Neural progenitor cell (in vitro differentiated cells): ENCODE results near the gene IFT74. TPM values are rescaled to one million over a fixed set of nuclear protein-coding genes. Genes with fewer than 3 reads are reported as not detected.

Source experiments
- DNase-seq: peaks from one replicate; pipeline ENCODE4 v3.0.0-alpha.2; 2016; ENCODE audit warnings: low spot score
- H2AFZ ChIP-seq: fragments of 200-600 bp; sonication (generic); replicated peaks from 2 replicates; pipeline ENCODE4 v1.6.1; 2016; ENCODE audit warnings: antibody characterized with exemption
- H3F3A ChIP-seq: fragments of 200-600 bp; sonication (generic); 2 replicates; pipeline ENCODE4 v1.6.1; 2016; ENCODE audit warnings: antibody characterized with exemption, low read depth
- H3K27ac ChIP-seq: fragments of 200-600 bp; sonication (generic); 2 replicates; pipeline ENCODE4 v1.5.1; 2016; ENCODE audit warnings: mild to moderate bottlenecking
- H3K27me3 ChIP-seq: fragments of 200-600 bp; sonication (generic); 2 replicates; pipeline ENCODE4 v1.6.1; 2016; ENCODE audit warnings: mild to moderate bottlenecking, moderate library complexity
- H3K36me3 ChIP-seq: fragments of 200-600 bp; sonication (generic); 2 replicates; pipeline ENCODE4 v1.5.1; 2016
- H3K4me1 ChIP-seq: fragments of 200-600 bp; sonication (generic); 2 replicates; pipeline ENCODE4 v1.6.1; 2016; ENCODE audit warnings: mixed run types
- H3K4me2 ChIP-seq: fragments of 200-600 bp; sonication (generic); 2 replicates; pipeline ENCODE4 v1.6.1; 2016
- H3K4me3 ChIP-seq: fragments of 200-600 bp; sonication (generic); 2 replicates; pipeline ENCODE4 v1.5.1; 2016
- H3K79me2 ChIP-seq: fragments of 200-600 bp; sonication (generic); 2 replicates; pipeline ENCODE4 v1.6.1; 2016; ENCODE audit warnings: low read depth
- H3K9ac ChIP-seq: fragments of 200-600 bp; sonication (generic); 2 replicates; pipeline ENCODE4 v1.6.1; 2016
- H3K9me3 ChIP-seq: fragments of 200-600 bp; sonication (generic); 2 replicates; pipeline ENCODE4 v1.5.1; 2016; ENCODE audit warnings: low read depth
- H4K20me1 ChIP-seq: fragments of 200-600 bp; sonication (generic); 2 replicates; pipeline ENCODE4 v1.6.1; 2016; ENCODE audit warnings: low read depth
- H3K27ac Mint-ChIP-seq: 3 replicates; pipeline ENCODE4 v1.8.0; 2021; ENCODE audit warnings: mixed read lengths
- H3K27me3 Mint-ChIP-seq: 2 replicates; pipeline ENCODE4 v1.8.0; 2022; ENCODE audit warnings: low read depth, mild to moderate bottlenecking, inconsistent platforms, moderate library complexity, mixed read lengths; ENCODE audit not compliant: insufficient read depth
- H3K36me3 Mint-ChIP-seq: 3 replicates; pipeline ENCODE4 v1.8.0; 2021; ENCODE audit warnings: mixed read lengths
- H3K4me1 Mint-ChIP-seq: 3 replicates; pipeline ENCODE4 v1.8.0; 2021; ENCODE audit warnings: mixed read lengths
- H3K4me3 Mint-ChIP-seq: 3 replicates; pipeline ENCODE4 v1.8.0; 2021; ENCODE audit warnings: mild to moderate bottlenecking, moderate library complexity, mixed read lengths
- H3K9me3 Mint-ChIP-seq: 3 replicates; pipeline ENCODE4 v1.8.0; 2020; ENCODE audit warnings: mixed read lengths
- EZH2 ChIP-seq: fragments of 200-600 bp; sonication (generic); IDR thresholded peaks from 2 replicates; pipeline ENCODE4 v1.6.1; 2017; ENCODE audit warnings: antibody characterized with exemption, mild to moderate bottlenecking, moderate library complexity
- EZH2phosphoT487 ChIP-seq: fragments of 200-600 bp; sonication (generic); IDR thresholded peaks from 2 replicates; pipeline ENCODE4 v1.6.1; 2017; ENCODE audit warnings: antibody characterized with exemption
- total RNA-seq: library from RNA; depleted of rRNA; stranded (reverse); fragments of >200 nt; gene quantifications from 2 replicates; pipeline ENCODE4 v1.2.3, GENCODE V29; 2015; ENCODE audit warnings: low replicate concordance
- TF ChIP-seq, protein P1 (sequence below): fragments of 200-600 bp; sonication (generic); IDR thresholded peaks from 2 replicates; pipeline ENCODE4 v1.5.1; 2017; ENCODE audit warnings: antibody characterized with exemption, mild to moderate bottlenecking

Gene IFT74
- total RNA-seq, 1 donor from 2014 or later, result 81.2 TPM

DNA sequence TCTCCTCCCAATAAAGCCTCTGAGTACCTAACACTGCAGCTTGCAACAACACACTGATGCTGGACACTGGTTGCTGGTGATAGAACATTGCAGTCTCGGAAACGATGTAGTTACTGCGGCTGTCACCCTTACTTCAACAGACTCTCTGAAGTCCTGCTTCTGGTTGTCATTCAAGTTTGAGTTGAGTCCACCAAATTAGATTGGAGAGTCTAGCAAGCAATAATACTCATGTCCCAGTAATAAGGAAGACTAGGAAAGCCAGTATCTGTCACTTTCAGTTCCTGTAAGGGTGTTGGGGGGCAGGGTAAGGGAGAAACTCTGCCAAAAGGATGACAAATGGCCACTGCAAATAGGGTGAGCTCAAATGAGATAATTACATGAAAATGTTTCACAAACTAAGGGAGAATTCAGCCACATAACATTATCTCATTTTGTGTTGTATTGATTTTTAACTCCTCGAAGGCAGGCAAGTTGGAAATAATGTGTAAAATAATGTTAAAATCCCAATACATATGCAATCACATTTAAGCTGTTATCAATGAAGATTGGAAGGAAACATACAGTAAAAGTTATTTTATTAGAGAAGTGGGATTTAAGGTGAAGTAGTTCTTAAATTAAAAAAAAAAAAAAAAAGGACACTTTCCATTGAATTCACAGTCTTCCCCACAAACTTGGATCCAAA lies 849 bp upstream of the IFT74 start:
- peak overlapping the region; percentile 95 for H2AFZ ChIP-seq
- no peak for TF ChIP-seq EZH2
- TF ChIP-seq, protein P1, sequence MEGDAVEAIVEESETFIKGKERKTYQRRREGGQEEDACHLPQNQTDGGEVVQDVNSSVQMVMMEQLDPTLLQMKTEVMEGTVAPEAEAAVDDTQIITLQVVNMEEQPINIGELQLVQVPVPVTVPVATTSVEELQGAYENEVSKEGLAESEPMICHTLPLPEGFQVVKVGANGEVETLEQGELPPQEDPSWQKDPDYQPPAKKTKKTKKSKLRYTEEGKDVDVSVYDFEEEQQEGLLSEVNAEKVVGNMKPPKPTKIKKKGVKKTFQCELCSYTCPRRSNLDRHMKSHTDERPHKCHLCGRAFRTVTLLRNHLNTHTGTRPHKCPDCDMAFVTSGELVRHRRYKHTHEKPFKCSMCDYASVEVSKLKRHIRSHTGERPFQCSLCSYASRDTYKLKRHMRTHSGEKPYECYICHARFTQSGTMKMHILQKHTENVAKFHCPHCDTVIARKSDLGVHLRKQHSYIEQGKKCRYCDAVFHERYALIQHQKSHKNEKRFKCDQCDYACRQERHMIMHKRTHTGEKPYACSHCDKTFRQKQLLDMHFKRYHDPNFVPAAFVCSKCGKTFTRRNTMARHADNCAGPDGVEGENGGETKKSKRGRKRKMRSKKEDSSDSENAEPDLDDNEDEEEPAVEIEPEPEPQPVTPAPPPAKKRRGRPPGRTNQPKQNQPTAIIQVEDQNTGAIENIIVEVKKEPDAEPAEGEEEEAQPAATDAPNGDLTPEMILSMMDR, result no peak
- TF ChIP-seq EZH2phosphoT487, result no peak
- peaks cover 38% of the 10 kb centered on the region for H3K79me2 ChIP-seq

DNA sequence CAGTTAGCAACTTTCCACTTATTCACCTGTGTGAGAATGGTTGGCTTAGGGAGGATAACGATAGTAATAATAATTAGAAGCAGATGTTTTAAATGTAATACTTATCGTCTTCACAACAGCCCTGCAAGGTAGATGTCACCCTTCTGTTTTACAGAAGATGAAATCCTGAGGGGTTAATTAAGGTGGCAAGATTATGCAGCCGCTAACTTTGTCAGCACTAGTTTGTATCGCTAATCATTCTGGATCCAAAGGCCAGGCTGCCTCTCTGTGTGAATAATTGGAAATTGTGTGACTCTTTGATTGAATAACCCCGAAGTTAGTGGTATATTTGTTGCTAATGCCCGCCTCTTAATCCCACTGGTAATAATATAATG lies 635 bp downstream of the IFT74 start:
- TF ChIP-seq EZH2 (no peak), EZH2phosphoT487 (no peak)
- TF ChIP-seq, protein P1, result no peak
- no peaks in the 10 kb centered on the region for H3K9me3 Mint-ChIP-seq
- H3K4me1 Mint-ChIP-seq, result peaks cover 17% of the 10 kb centered on the region
- DNase-seq, result peak; percentile 24
- Histone ChIP-seq H2AFZ (peak overlapping the region; percentile 95), H3K36me3 (peaks cover 3% of the 10 kb centered on the region), H4K20me1 (no peaks in the 10 kb centered on the region), H3K4me3 (peak overlapping the region; percentile 70), H3K4me1 (peaks cover 14% of the 10 kb centered on the region), H3K9me3 (no peaks in the 10 kb centered on the region), H3K4me2 (peak overlapping the region; percentile 87), H3F3A (peaks cover 23% of the 10 kb centered on the region), H3K9ac (peak overlapping the region; percentile 86), H3K27me3 (no peaks in the 10 kb centered on the region), H3K79me2 (peaks cover 43% of the 10 kb centered on the region), H3K27ac (peak overlapping the region; percentile 97)
- peak overlapping the region; percentile 94 for H3K4me3 Mint-ChIP-seq
- peak overlapping the region; percentile 100 for H3K27ac Mint-ChIP-seq
- no peaks in the 10 kb centered on the region for H3K27me3 Mint-ChIP-seq
- H3K36me3 Mint-ChIP-seq, result peaks cover 17% of the 10 kb centered on the region

More for the DNA sequence above, 849 bp upstream of the IFT74 start:
- peaks cover 12% of the 10 kb centered on the region for H3K36me3 Mint-ChIP-seq
- Histone ChIP-seq H3K27ac (peak overlapping the region; percentile 77), H3K27me3 (no peaks in the 10 kb centered on the region), H3K36me3 (peaks cover 3% of the 10 kb centered on the region), H3K4me2 (peak overlapping the region; percentile 87), H4K20me1 (no peaks in the 10 kb centered on the region), H3K9me3 (no peaks in the 10 kb centered on the region), H3K4me3 (peak overlapping the region; percentile 70), H3K4me1 (peaks cover 14% of the 10 kb centered on the region), H3F3A (peaks cover 23% of the 10 kb centered on the region), H3K9ac (peak overlapping the region; percentile 69)
- no peaks in the 10 kb centered on the region for H3K27me3 Mint-ChIP-seq
- no peaks in the 10 kb centered on the region for H3K9me3 Mint-ChIP-seq
- peak; percentile 10 for DNase-seq
- H3K4me1 Mint-ChIP-seq, result peaks cover 17% of the 10 kb centered on the region
- peak overlapping the region; percentile 100 for H3K27ac Mint-ChIP-seq
- peak overlapping the region; percentile 94 for H3K4me3 Mint-ChIP-seq

DNA sequence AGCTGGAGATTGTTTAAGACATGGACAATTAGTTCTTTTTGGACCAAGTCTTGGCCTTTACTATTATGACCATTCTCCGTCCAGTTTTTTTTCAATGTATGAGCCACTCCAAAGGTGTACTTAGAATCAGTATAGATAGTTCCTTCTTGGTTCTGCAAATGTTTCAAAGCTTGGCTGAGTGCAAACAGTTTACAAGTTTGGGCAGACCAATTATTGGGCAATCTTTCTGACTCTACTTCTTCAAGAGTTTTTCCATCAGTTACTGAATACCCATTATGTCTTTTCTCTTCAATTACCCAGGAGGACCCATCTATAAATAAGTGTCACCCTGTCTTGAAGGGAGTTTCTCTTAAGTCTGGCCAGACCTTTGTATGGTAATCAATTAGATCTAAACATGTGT lies 15.5 kb downstream of the IFT74 start:
- peaks cover 16% of the 10 kb centered on the region for H3K4me1 Mint-ChIP-seq
- H3K36me3 Mint-ChIP-seq, result peaks cover 25% of the 10 kb centered on the region
- no peak for DNase-seq

More for the DNA sequence above, 15.5 kb downstream of the IFT74 start:
- H3K9me3 ChIP-seq, result no peaks in the 10 kb centered on the region
- no peak overlapping the region for H3K9ac ChIP-seq
- no peaks in the 10 kb centered on the region for H4K20me1 ChIP-seq
- TF ChIP-seq EZH2phosphoT487 (no peak), EZH2 (no peak)
- TF ChIP-seq, protein P1, result no peak
- H3K4me2 ChIP-seq, result no peak overlapping the region
- H3K9me3 Mint-ChIP-seq, result peaks cover 26% of the 10 kb centered on the region
- no peak overlapping the region for H3K27ac ChIP-seq
- H3K27me3 Mint-ChIP-seq, result no peaks in the 10 kb centered on the region
- H3K4me3 ChIP-seq, result no peak overlapping the region
- peaks cover 24% of the 10 kb centered on the region for H3F3A ChIP-seq
- no peak overlapping the region for H3K4me3 Mint-ChIP-seq
- no peak overlapping the region for H2AFZ ChIP-seq
- H3K36me3 ChIP-seq, result peaks cover 6% of the 10 kb centered on the region
- H3K27ac Mint-ChIP-seq, result no peak overlapping the region
- peaks cover 21% of the 10 kb centered on the region for H3K4me1 ChIP-seq
- H3K27me3 ChIP-seq, result no peaks in the 10 kb centered on the region
- H3K79me2 ChIP-seq, result peaks cover 52% of the 10 kb centered on the region
